ENCODE data around the gene BCORL1. TPM values are rescaled to one million over a fixed set of nuclear protein-coding genes. Genes with fewer than 3 reads are reported as not detected.

Gene BCORL1
- total and polyA plus RNA-seq, 2 of the 8 experiments (the other 6 are each of a cell fraction or from before 2014, with no cell fraction given) = 1.4 to 6.2 TPM

GRCh38 chrX:130047416-130047815 lies 65.0 kb downstream of the BCORL1 start:
- H3K27me3 ChIP-seq (replicated peaks in 1 of 4; ENCODE audit: control insufficient read depth in 3 of 4, extremely low read depth in 1 of 4, insufficient read depth in 3 of 4, low read length in 3 of 4) = no peaks in the 10 kb centered on the region
- no peak overlapping the region for H3K4me2 ChIP-seq (ENCODE audit: insufficient read depth in 1 of 2, low read depth in 2 of 2, low read length in 2 of 2)
- H2AK5ac ChIP-seq (ENCODE audit: low read depth, low read length) = no peak overlapping the region
- no peaks in the 10 kb centered on the region; a peak in 1 of 4 replicates for H3K9me3 ChIP-seq (ENCODE audit: insufficient read depth in 2 of 2, low read depth in 1 of 2, low read length in 1 of 2)
- no peaks in the 10 kb centered on the region for H3K23me2 ChIP-seq (ENCODE audit: low read depth, low read length)
- no peak overlapping the region for H3K27ac ChIP-seq (ENCODE audit: low read depth, low read length)
- H4K8ac ChIP-seq (ENCODE audit: extremely low read depth, insufficient read depth, low read length) = no peak overlapping the region
- no peak overlapping the region for H4K91ac ChIP-seq (replicated peaks; ENCODE audit: insufficient read length, low read length)
- H2AFZ ChIP-seq (ENCODE audit: low read length) = no peak overlapping the region
- no peaks in the 10 kb centered on the region for H3K79me1 ChIP-seq (ENCODE audit: low read depth, low read length)
- H3K4me1 ChIP-seq (replicated peaks in 1 of 4; ENCODE audit: control insufficient read depth in 3 of 4, insufficient read depth in 4 of 4, low read length in 3 of 4) = no peaks in the 10 kb centered on the region
- 78% methylated on average over 4 of the region's 5 CpGs; no CpG with 5 or more reads in 1 of the 2 experiments for WGBS, 2 experiments (ENCODE audit: extremely low coverage in 1 of 2, insufficient coverage in 1 of 2, insufficient read length in 1 of 2, insufficient replicate concordance in 2 of 2, low coverage in 1 of 2, low lambda C conversion rate in 2 of 2, missing lambda C conversion rate in 1 of 2)
- peaks cover 0 to 5% (median 1%) of the 10 kb centered on the region in 4 experiments; a peak in 3 of 8 replicates for H3K36me3 ChIP-seq (ENCODE audit: control insufficient read depth in 2 of 4, insufficient read depth in 4 of 4, low read length in 3 of 4)
- FAIRE-seq (peak; percentile 36), DNase-seq (ENCODE audit: low read depth in 1 of 2, low spot score in 2 of 2) (no peak)
- H3K4me3 ChIP-seq (ENCODE audit: extremely low read depth in 1 of 4, insufficient read depth in 2 of 4, low read depth in 3 of 4, low read length in 4 of 4) = no peak overlapping the region
- H4K5ac ChIP-seq (ENCODE audit: insufficient read length, low read depth, low read length) = no peak overlapping the region
- H3K79me2 ChIP-seq (ENCODE audit: control insufficient read depth in 1 of 2, insufficient read depth in 2 of 2, low read length in 2 of 2) = no peaks in the 10 kb centered on the region
- H2BK120ac ChIP-seq (replicated peaks; ENCODE audit: low read depth, low read length) = no peak overlapping the region
- H3K4ac ChIP-seq (replicated peaks; ENCODE audit: insufficient read length, low read depth, low read length) = no peak overlapping the region
- no peak overlapping the region for H2BK12ac ChIP-seq (ENCODE audit: low read depth, low read length)
- POLR2A ChIA-PET (ENCODE audit: partially characterized antibody) = no interaction called here
- H3K23ac ChIP-seq (ENCODE audit: insufficient read length) = no peak overlapping the region
- no peak overlapping the region for H2BK15ac ChIP-seq (ENCODE audit: low read length)
- H3K14ac ChIP-seq (ENCODE audit: insufficient read length) = no peak overlapping the region
- H2BK5ac ChIP-seq (ENCODE audit: low read depth, low read length) = no peak overlapping the region
- H3K56ac ChIP-seq (replicated peaks; ENCODE audit: insufficient read length, low read depth, low read length) = no peak overlapping the region
- no peak overlapping the region for H3K9ac ChIP-seq (replicated peaks in 1 of 4; ENCODE audit: extremely low read depth in 1 of 4, low read depth in 3 of 4, low read length in 3 of 4)
- H2BK20ac ChIP-seq (ENCODE audit: low read length) = no peak overlapping the region
- no peak overlapping the region for H3K18ac ChIP-seq (ENCODE audit: extremely low read depth, low read length)
- H4K20me1 ChIP-seq (replicated peaks in 1 of 2; ENCODE audit: control insufficient read depth in 1 of 2, insufficient read depth in 2 of 2, low read length in 2 of 2) = no peaks in the 10 kb centered on the region
- CTCF ChIA-PET (ENCODE audit: partially characterized antibody) = interaction anchor here (1.4 to 2.7 kb wide), 3 partner anchors 13 to 23 kb away, joined by 3 to 6 read pairs (median 5); no protein-coding TSS in a partner anchor
- TF ChIP-seq CTBP2 (IDR thresholded peaks at IDR 0.05; ENCODE audit: borderline replicate concordance, insufficient read depth, insufficient read length, low read length) = no peak
- TF ChIP-seq MAX (IDR thresholded peaks at IDR 0.05) = no peak
- no peak for TF ChIP-seq YY1 (IDR thresholded peaks at IDR 0.05; ENCODE audit: low read depth, low read length)
- TF ChIP-seq BACH1 (IDR thresholded peaks at IDR 0.05; ENCODE audit: low read length) = no peak
- no peak for TF ChIP-seq MAFK (IDR thresholded peaks at IDR 0.05; ENCODE audit: low read depth, low read length)
- no peak for TF ChIP-seq EZH2 (IDR thresholded peaks at IDR 0.05; ENCODE audit: low read depth, low read length, severe bottlenecking)
- no peak for TF ChIP-seq ATF2 (IDR thresholded peaks at IDR 0.05; ENCODE audit: low read length)
- TF ChIP-seq TAF1 (IDR thresholded peaks at IDR 0.05; ENCODE audit: low read depth, low read length) = no peak
- no peak for TF ChIP-seq GTF2F1 (IDR thresholded peaks at IDR 0.05; ENCODE audit: borderline replicate concordance, low read depth, low read length)
- TF ChIP-seq ZNF274 (IDR thresholded peaks at IDR 0.05; ENCODE audit: borderline replicate concordance, extremely low read depth, low read length) = no peak
- no peak for TF ChIP-seq CREB1 (IDR thresholded peaks at IDR 0.05)
- TF ChIP-seq JUND (IDR thresholded peaks at IDR 0.05; ENCODE audit: low read length) = no peak
- TF ChIP-seq SIRT6 (IDR thresholded peaks at IDR 0.05; ENCODE audit: low read length) = no peak
- no peak for TF ChIP-seq CBX5 (IDR thresholded peaks at IDR 0.05; ENCODE audit: low read depth, low read length)
